HG03060 (cell line): ENCODE data around the gene VSIG8.
"Not testable (repeated sequence)": the region's sequence is repeated elsewhere in the genome, so short reads cannot be mapped to it uniquely, and the experiment has no call there.

ENCODE experiments used
- ATAC-seq: cut with Tn5 transposase; IDR thresholded peaks from one replicate; pipeline ENCODE4 v1.9.1; 2021; ENCODE audit warnings: low read depth, moderate number of reproducible peaks; ENCODE audit not compliant: unreplicated experiment

The VSIG8 gene

GRCh38 chr1:159862557-159862956, at the start of gene VSIG8:
VSIG8 (minus strand) TSS chr1:159862657; CDS start chr1:159862521, 136 bp downstream.
- ATAC-seq, result no peak

- no peak for ATAC-seq
These were observed 49.0 kb upstream of the VSIG8 start for GRCh38 chr1:159911326-159912070.

- no peak for ATAC-seq
These were observed 45.8 kb upstream of the VSIG8 start for GRCh38 chr1:159908031-159908940.

- no peak for ATAC-seq
These were observed 44.5 kb upstream of the VSIG8 start for GRCh38 chr1:159906960-159907359.

- ATAC-seq, result not testable (repeated sequence)
These were observed 41.6 kb upstream of the VSIG8 start for GRCh38 chr1:159904036-159904435.

- no peak for ATAC-seq
These were observed 40.1 kb upstream of the VSIG8 start for GRCh38 chr1:159902541-159902940.

- ATAC-seq, result no peak
These were observed 38.4 kb upstream of the VSIG8 start for GRCh38 chr1:159900755-159901360.

- ATAC-seq, result no peak
These were observed 37.7 kb upstream of the VSIG8 start, which contains the start of gene CFAP45 for GRCh38 chr1:159900086-159900680. CFAP45 (minus strand) TSS chr1:159900165; CDS start chr1:159900098, 67 bp downstream.

- ATAC-seq, result not testable (repeated sequence)
These were observed 37.2 kb upstream of the VSIG8 start for GRCh38 chr1:159899634-159900033.

- ATAC-seq, result no peak
These were observed 36.1 kb upstream of the VSIG8 start for GRCh38 chr1:159898527-159898926.

GRCh38 chr1:159897962-159898361, 35.5 kb upstream of the VSIG8 start:
- no peak for ATAC-seq

- no peak for ATAC-seq
These were observed 34.1 kb upstream of the VSIG8 start for GRCh38 chr1:159896546-159896930.

- no peak for ATAC-seq
These were observed 33.5 kb upstream of the VSIG8 start for GRCh38 chr1:159895836-159896545.

GRCh38 chr1:159895286-159895685, 32.8 kb upstream of the VSIG8 start:
- ATAC-seq, result no peak

- ATAC-seq, result no peak
These were observed 30.5 kb upstream of the VSIG8 start for GRCh38 chr1:159892944-159893343.

- ATAC-seq, result no peak
These were observed 29.1 kb upstream of the VSIG8 start for GRCh38 chr1:159891275-159892157.

GRCh38 chr1:159890390-159890789, 27.9 kb upstream of the VSIG8 start:
- no peak for ATAC-seq

GRCh38 chr1:159889821-159890252, 27.4 kb upstream of the VSIG8 start:
- peak; percentile 84 for ATAC-seq

- ATAC-seq, result no peak
These were observed 26.7 kb upstream of the VSIG8 start for GRCh38 chr1:159889202-159889601.
